Measurements from ENCODE around the gene RFX4. TPM values are rescaled to one million over a fixed set of nuclear protein-coding genes. Genes with fewer than 3 reads are reported as not detected.

The RFX4 gene
- total and polyA plus RNA-seq, 2 donors from 2014 or later = not detected

DNA sequence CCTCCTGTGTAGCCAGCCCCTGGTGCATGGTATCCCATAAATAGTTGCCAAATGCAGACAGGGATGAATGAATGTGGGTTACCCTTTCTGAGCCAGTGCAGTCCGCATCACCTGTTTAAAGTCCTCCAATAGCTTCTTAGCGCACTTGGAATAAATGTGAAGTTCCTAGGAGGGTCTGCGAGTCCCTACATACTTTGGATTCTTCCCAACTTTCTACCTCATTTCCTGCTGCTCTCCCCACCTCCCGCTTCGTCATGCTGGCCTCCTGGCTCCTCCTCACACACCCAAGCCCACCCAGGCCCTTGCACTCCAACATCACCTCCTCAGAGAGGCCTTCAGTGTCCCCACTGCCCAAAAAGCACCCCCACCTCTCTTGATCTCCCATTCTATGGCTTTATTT lies 17.7 kb downstream of the RFX4 start:
- Histone ChIP-seq H3K9me3 (ENCODE audit: control insufficient read depth in 2 of 3, insufficient read depth in 1 of 3, low read length in 3 of 3) (no peaks in the 10 kb centered on the region), H3K27ac (ENCODE audit: low read depth in 2 of 2, low read length in 2 of 2) (no peak overlapping the region), H3K36me3 (ENCODE audit: control insufficient read depth in 2 of 3, insufficient read depth in 3 of 3, low read length in 3 of 3) (no peaks in the 10 kb centered on the region), H3K27me3 (ENCODE audit: control insufficient read depth, insufficient read depth, low read length) (no peaks in the 10 kb centered on the region), H3K4me3 (ENCODE audit: low read length in 3 of 3) (no peak overlapping the region), H3K4me1 (ENCODE audit: control insufficient read depth in 2 of 3, insufficient read depth in 2 of 3, low read depth in 1 of 3, low read length in 3 of 3) (no peaks in the 10 kb centered on the region), H3K9ac (ENCODE audit: low read length in 3 of 3) (no peak overlapping the region)
- no peak for FAIRE-seq
- no peak for DNase-seq
- TF ChIP-seq, protein P1, sequence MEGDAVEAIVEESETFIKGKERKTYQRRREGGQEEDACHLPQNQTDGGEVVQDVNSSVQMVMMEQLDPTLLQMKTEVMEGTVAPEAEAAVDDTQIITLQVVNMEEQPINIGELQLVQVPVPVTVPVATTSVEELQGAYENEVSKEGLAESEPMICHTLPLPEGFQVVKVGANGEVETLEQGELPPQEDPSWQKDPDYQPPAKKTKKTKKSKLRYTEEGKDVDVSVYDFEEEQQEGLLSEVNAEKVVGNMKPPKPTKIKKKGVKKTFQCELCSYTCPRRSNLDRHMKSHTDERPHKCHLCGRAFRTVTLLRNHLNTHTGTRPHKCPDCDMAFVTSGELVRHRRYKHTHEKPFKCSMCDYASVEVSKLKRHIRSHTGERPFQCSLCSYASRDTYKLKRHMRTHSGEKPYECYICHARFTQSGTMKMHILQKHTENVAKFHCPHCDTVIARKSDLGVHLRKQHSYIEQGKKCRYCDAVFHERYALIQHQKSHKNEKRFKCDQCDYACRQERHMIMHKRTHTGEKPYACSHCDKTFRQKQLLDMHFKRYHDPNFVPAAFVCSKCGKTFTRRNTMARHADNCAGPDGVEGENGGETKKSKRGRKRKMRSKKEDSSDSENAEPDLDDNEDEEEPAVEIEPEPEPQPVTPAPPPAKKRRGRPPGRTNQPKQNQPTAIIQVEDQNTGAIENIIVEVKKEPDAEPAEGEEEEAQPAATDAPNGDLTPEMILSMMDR (IDR thresholded peaks at IDR 0.05; ENCODE audit: borderline replicate concordance, extremely low read depth, insufficient read depth) = no peak
- intact Hi-C loops (cut with DNase I) = no loop called here

DNA sequence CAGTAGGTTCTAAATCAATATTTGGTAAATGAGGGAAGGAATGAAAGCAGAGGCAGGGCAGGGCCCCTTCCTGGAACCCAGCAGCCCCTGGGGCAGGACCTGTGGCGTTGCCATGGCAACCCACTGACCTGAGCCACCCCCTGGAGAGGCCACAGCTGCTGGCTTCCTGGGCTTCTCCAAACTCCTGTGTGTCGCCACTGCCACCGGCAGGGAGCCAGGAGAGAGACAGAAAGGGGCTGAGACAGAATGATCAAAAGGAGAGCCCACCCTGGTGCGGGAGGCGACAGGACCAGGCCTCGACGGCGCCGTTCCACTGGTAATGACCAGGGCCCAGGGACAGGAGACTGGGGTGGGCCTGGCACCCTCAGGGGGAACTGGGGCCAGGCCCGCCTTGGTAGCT lies 18.2 kb downstream of the RFX4 start:
- TF ChIP-seq, protein P1 (IDR thresholded peaks at IDR 0.05; ENCODE audit: borderline replicate concordance, extremely low read depth, insufficient read depth) = no peak
- DNase-seq (peak in 3 of 5 donors; percentile 27 to 35 (median 35)), FAIRE-seq (no peak)
- Histone ChIP-seq H3K27ac (ENCODE audit: low read depth in 2 of 2, low read length in 2 of 2) (no peak overlapping the region), H3K4me3 (ENCODE audit: low read length in 3 of 3) (no peak overlapping the region), H3K36me3 (ENCODE audit: control insufficient read depth in 2 of 3, insufficient read depth in 3 of 3, low read length in 3 of 3) (no peaks in the 10 kb centered on the region), H3K4me1 (ENCODE audit: control insufficient read depth in 2 of 3, insufficient read depth in 2 of 3, low read depth in 1 of 3, low read length in 3 of 3) (no peaks in the 10 kb centered on the region), H3K9me3 (ENCODE audit: control insufficient read depth in 2 of 3, insufficient read depth in 1 of 3, low read length in 3 of 3) (no peaks in the 10 kb centered on the region), H3K27me3 (ENCODE audit: control insufficient read depth, insufficient read depth, low read length) (no peaks in the 10 kb centered on the region), H3K9ac (ENCODE audit: low read length in 3 of 3) (no peak overlapping the region)
- intact Hi-C loops (cut with DNase I) = no loop called here

DNA sequence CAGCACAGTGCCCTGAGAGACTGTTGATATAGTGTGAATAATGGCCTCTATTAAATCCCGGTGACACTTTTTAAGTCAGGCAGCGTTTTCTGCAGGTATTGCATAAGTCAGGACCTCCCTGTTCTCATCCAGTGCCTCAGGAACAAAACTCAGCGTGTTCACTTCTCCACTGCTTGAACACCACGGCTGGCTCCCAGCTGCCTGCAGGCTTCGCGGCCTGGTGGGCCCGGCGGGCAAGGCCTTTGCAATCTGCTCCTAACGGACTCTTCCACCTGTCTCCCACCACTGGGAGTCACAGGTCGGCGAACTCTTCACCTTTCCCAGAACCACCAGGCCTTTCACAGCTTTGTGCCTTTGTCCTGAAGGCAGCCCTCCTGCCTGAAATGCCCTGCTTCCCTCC lies 18.7 kb downstream of the RFX4 start:
- FAIRE-seq = no peak
- H3K9ac ChIP-seq (ENCODE audit: low read length in 3 of 3) = no peak overlapping the region
- intact Hi-C loops (cut with DNase I) = no loop called here
- H3K4me3 ChIP-seq (ENCODE audit: low read length in 3 of 3) = no peak overlapping the region
- no peaks in the 10 kb centered on the region for H3K9me3 ChIP-seq (ENCODE audit: control insufficient read depth in 2 of 3, insufficient read depth in 1 of 3, low read length in 3 of 3)
- H3K27me3 ChIP-seq (ENCODE audit: control insufficient read depth, insufficient read depth, low read length) = no peaks in the 10 kb centered on the region
- no peaks in the 10 kb centered on the region for H3K36me3 ChIP-seq (ENCODE audit: control insufficient read depth in 2 of 3, insufficient read depth in 3 of 3, low read length in 3 of 3)
- TF ChIP-seq, protein P1 (IDR thresholded peaks at IDR 0.05; ENCODE audit: borderline replicate concordance, extremely low read depth, insufficient read depth) = no peak
- H3K4me1 ChIP-seq (ENCODE audit: control insufficient read depth in 2 of 3, insufficient read depth in 2 of 3, low read depth in 1 of 3, low read length in 3 of 3) = no peaks in the 10 kb centered on the region
- H3K27ac ChIP-seq (ENCODE audit: low read depth in 2 of 2, low read length in 2 of 2) = no peak overlapping the region
- peak in 2 of 5 donors; percentile 17 to 25 for DNase-seq

DNA sequence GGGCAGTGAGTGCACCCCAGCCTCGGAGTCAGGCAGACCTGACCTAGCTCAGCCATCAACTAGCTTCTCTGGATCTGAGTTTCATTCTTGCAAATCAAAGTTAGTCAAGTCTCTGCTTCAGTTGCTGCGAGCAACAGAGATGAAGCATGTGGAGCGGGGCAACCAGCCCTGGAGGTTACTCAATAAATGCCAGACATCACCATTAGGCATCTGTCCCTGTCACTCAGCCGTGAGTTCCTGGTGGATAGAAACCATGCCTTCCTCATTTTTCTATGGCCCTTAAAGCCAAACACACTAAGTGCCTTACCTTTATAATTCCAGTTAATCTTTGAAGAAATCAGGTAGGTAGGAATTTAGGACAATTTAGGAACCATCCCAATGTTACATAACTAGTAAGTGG lies 19.3 kb downstream of the RFX4 start:
- DNase-seq = no peak
- no peak overlapping the region for H3K9ac ChIP-seq (ENCODE audit: low read length in 3 of 3)
- H3K36me3 ChIP-seq (ENCODE audit: control insufficient read depth in 2 of 3, insufficient read depth in 3 of 3, low read length in 3 of 3) = no peaks in the 10 kb centered on the region
- H3K9me3 ChIP-seq (ENCODE audit: control insufficient read depth in 2 of 3, insufficient read depth in 1 of 3, low read length in 3 of 3) = no peaks in the 10 kb centered on the region
- H3K4me1 ChIP-seq (ENCODE audit: control insufficient read depth in 2 of 3, insufficient read depth in 2 of 3, low read depth in 1 of 3, low read length in 3 of 3) = no peaks in the 10 kb centered on the region
- no peaks in the 10 kb centered on the region for H3K27me3 ChIP-seq (ENCODE audit: control insufficient read depth, insufficient read depth, low read length)
- TF ChIP-seq, protein P1 (IDR thresholded peaks at IDR 0.05; ENCODE audit: borderline replicate concordance, extremely low read depth, insufficient read depth) = no peak
- H3K4me3 ChIP-seq (ENCODE audit: low read length in 3 of 3) = no peak overlapping the region
- no peak overlapping the region for H3K27ac ChIP-seq (ENCODE audit: low read depth in 2 of 2, low read length in 2 of 2)
- FAIRE-seq = no peak
- intact Hi-C loops (cut with DNase I) = no loop called here
